A549 (cell line): ENCODE measurements around the gene C1QL1. TPM values are rescaled to one million over a fixed set of nuclear protein-coding genes. Genes with fewer than 3 reads are reported as not detected.
A peak's percentile ranks its signal among the peaks of the same experiment; 100 is the strongest.

Experiments
- ATAC-seq, 2 experiments: fragments of 200-7000 bp in 1 of 2; fragments of >200 bp in 1 of 2; cut with Nextera tagmentation in 1 of 2; cut with Tn5 transposase in 1 of 2; 3 replicates each; pipeline versions ENCODE4 v1.8.0 to v1.9.1; 2018 to 2020; ENCODE audit warnings: mild to moderate bottlenecking in 1 of 2, moderate library complexity in 1 of 2
- CTCF ChIA-PET: fragments of 300-600 bp; sonication (Branson Sonifier 250); formaldehyde crosslinking; extraction: SDS; loops from one replicate; lab custom pipeline; 2021; ENCODE audit warnings: antibody characterized with exemption, inconsistent platforms; lab: Yijun Ruan, JAX
- POLR2A ChIA-PET: fragments of 350-600 bp; formaldehyde crosslinking; extraction: SDS; loops from one replicate; lab custom pipeline; 2021; ENCODE audit warnings: antibody characterized with exemption, inconsistent platforms; lab: Yijun Ruan, JAX
- DNase-seq, 2 experiments: peaks; one replicate each; pipeline versions ENCODE4 v3.0.0 to v3.0.0-alpha.2; 2011 to 2016; ENCODE audit warnings: low read depth in 1 of 2, low spot score in 1 of 2
- FAIRE-seq: peaks from 2 replicates; lab custom pipeline; 2011; peaks lifted over from hg19 to GRCh38; lab: Jason Lieb, UNC
- H3K27ac ChIP-seq, 2 experiments: fragments of >200 bp; sonication (Bioruptor Twin); formaldehyde crosslinking; 3 replicates each; pipeline ENCODE4 v1.5.1; 2016 to 2017
- H3K4me1 ChIP-seq: fragments of >200 bp; sonication (Bioruptor Twin); formaldehyde crosslinking; 3 replicates; pipeline ENCODE4 v1.6.1; 2016
- H3K4me2 ChIP-seq: fragments of >200 bp; sonication (Bioruptor Twin); formaldehyde crosslinking; 3 replicates; pipeline ENCODE4 v1.6.1; 2016
- H3K4me3 ChIP-seq: fragments of >200 bp; sonication (Bioruptor Twin); formaldehyde crosslinking; 3 replicates; pipeline ENCODE4 v1.5.1; 2016
- H3K9me3 ChIP-seq: fragments of >200 bp; sonication (Bioruptor Twin); formaldehyde crosslinking; 3 replicates; pipeline ENCODE4 v1.6.1; 2016
- CHD4 ChIP-seq: fragments of 200-600 bp; sonication (generic); IDR thresholded peaks from 2 replicates; pipeline ENCODE4 v1.6.1; 2016; ENCODE audit warnings: antibody characterized with exemption, mild to moderate bottlenecking, borderline replicate concordance
- EHF ChIP-seq: fragments of 250-450 bp; sonication (Bioruptor Pico); IDR thresholded peaks from 2 replicates; pipeline ENCODE4 v1.5.0; 2020; ENCODE audit warnings: mild to moderate bottlenecking
- EHMT2 ChIP-seq: fragments of 200-600 bp; sonication (generic); IDR thresholded peaks from 2 replicates; pipeline ENCODE4 v1.6.1; 2016; ENCODE audit warnings: antibody characterized with exemption, low read depth, mild to moderate bottlenecking, moderate library complexity
- GATA3 ChIP-seq: IDR thresholded peaks from 2 replicates; pipeline ENCODE4 v1.6.1; 2012; ENCODE audit warnings: borderline replicate concordance
- HOXB13 ChIP-seq: fragments of 250-450 bp; sonication (Bioruptor Pico); IDR thresholded peaks from 2 replicates; pipeline ENCODE4 v1.5.0; 2020; ENCODE audit warnings: low read depth, mild to moderate bottlenecking, moderate library complexity
- KDM1A ChIP-seq: fragments of 200-600 bp; sonication (generic); IDR thresholded peaks from 2 replicates; pipeline ENCODE4 v1.6.1; 2016; ENCODE audit warnings: low read depth, mild to moderate bottlenecking
- KDM5A ChIP-seq: fragments of 200-600 bp; sonication (generic); IDR thresholded peaks from 2 replicates; pipeline ENCODE4 v1.6.1; 2016; ENCODE audit warnings: antibody characterized with exemption, mild to moderate bottlenecking
- PHF8 ChIP-seq: fragments of 200-600 bp; sonication (generic); IDR thresholded peaks from 2 replicates; pipeline ENCODE4 v1.6.1; 2016; ENCODE audit warnings: low read depth, mild to moderate bottlenecking, antibody characterized with exemption, moderate library complexity, borderline replicate concordance
- POLR2AphosphoS2 ChIP-seq: conservative IDR thresholded peaks from 2 replicates; pipeline ENCODE4 v1.6.1; 2012; ENCODE audit warnings: low read length, improper control_type of control experiment, inconsistent platforms
- RAD21 ChIP-seq, 2 experiments: fragments of >200 bp in 1 of 2; sonication (Bioruptor Twin) in 1 of 2; formaldehyde crosslinking in 1 of 2; IDR thresholded peaks in 1 of 2; conservative IDR thresholded peaks in 1 of 2; 2 replicates in 1 of 2; 3 replicates in 1 of 2; pipeline ENCODE4 v1.6.1; 2012 to 2018; ENCODE audit warnings: inconsistent platforms in 1 of 2
- RARB ChIP-seq: fragments of 250-450 bp; sonication (Bioruptor Pico); IDR thresholded peaks from 2 replicates; pipeline ENCODE4 v1.8.0; 2021; ENCODE audit warnings: mild to moderate bottlenecking, moderate library complexity
- RNF2 ChIP-seq: fragments of 200-600 bp; sonication (generic); IDR thresholded peaks from 2 replicates; pipeline ENCODE4 v1.6.1; 2016; ENCODE audit warnings: low read depth, mild to moderate bottlenecking, antibody characterized with exemption, moderate library complexity, borderline replicate concordance
- TP53 ChIP-seq: fragments of 250-450 bp; sonication (Bioruptor Pico); IDR thresholded peaks from 2 replicates; pipeline ENCODE4 v1.5.0; 2021; ENCODE audit warnings: mild to moderate bottlenecking, moderate library complexity
- ZC3H11A ChIP-seq: fragments of 450-650 bp; IDR thresholded peaks from 2 replicates; pipeline ENCODE4 v1.6.1; 2014; ENCODE audit warnings: antibody characterized with exemption, mild to moderate bottlenecking
- ZFP36 ChIP-seq: fragments of 450-650 bp; IDR thresholded peaks from 2 replicates; pipeline ENCODE4 v1.6.1; 2014; ENCODE audit warnings: borderline replicate concordance; ENCODE audit not compliant: partially characterized antibody
- ZSCAN20 ChIP-seq: fragments of 250-450 bp; sonication (Bioruptor Pico); IDR thresholded peaks from 2 replicates; pipeline ENCODE4 v1.8.0; 2022; ENCODE audit warnings: mild to moderate bottlenecking, moderate library complexity
- WGBS: methylation state at CpG from one replicate; pipeline ENCODE4 v1.1.6; 2017; ENCODE audit errors: missing lambda C conversion rate; 5-methylcytosine and 5-hydroxymethylcytosine counted together
- polyA plus RNA-seq, 4 experiments: library from polyadenylated mRNA; depleted of rRNA in 3 of 4; stranded (reverse); fragments of >200 nt; fragmentation: RNase III in 1 of 4; extraction: RNeasy Plus Mini Kit Qiagen cat#74134 plus additional on column Dnase treatment in 1 of 4; gene quantifications; 2 replicates in 3 of 4; 3 replicates in 1 of 4; pipeline ENCODE4 v1.2.3, GENCODE V29; 2011 to 2017
- TF ChIP-seq, protein P1 (sequence below): IDR thresholded peaks from 2 replicates; pipeline ENCODE4 v1.6.1; 2012
- TF ChIP-seq, protein P2 (sequence below): fragments of 150-350 bp; IDR thresholded peaks from 2 replicates; pipeline ENCODE4 v1.6.1; 2014; ENCODE audit warnings: low read depth, mild to moderate bottlenecking, low read length
- TF ChIP-seq, protein P3 (sequence below): fragments of >200 bp; sonication (Bioruptor Twin); formaldehyde crosslinking; IDR thresholded peaks from 3 replicates; pipeline ENCODE4 v1.5.1; 2016
- TF ChIP-seq, protein P4 (sequence below): fragments of 250-450 bp; sonication (Bioruptor Pico); IDR thresholded peaks from 2 replicates; pipeline ENCODE4 v1.5.0; 2020; ENCODE audit warnings: low read depth, mild to moderate bottlenecking, moderate library complexity
- TF ChIP-seq, protein P5 (sequence below): fragments of 200-600 bp; sonication (generic); IDR thresholded peaks from 2 replicates; pipeline ENCODE4 v1.6.1; 2016; ENCODE audit warnings: antibody characterized with exemption, mild to moderate bottlenecking, moderate library complexity
- TF ChIP-seq, protein P6 (sequence below): fragments of 450-650 bp; IDR thresholded peaks from 2 replicates; pipeline ENCODE4 v1.6.1; 2014; ENCODE audit warnings: antibody characterized with exemption
- TF ChIP-seq, protein P7 (sequence below): IDR thresholded peaks from 2 replicates; pipeline ENCODE4 v1.6.1; 2012; ENCODE audit warnings: low read depth, borderline replicate concordance

The C1QL1 gene
- polyA plus RNA-seq, 2 of the 4 experiments (the other 2 are of a cell fraction): 2.6 to 8.5 TPM

DNA sequence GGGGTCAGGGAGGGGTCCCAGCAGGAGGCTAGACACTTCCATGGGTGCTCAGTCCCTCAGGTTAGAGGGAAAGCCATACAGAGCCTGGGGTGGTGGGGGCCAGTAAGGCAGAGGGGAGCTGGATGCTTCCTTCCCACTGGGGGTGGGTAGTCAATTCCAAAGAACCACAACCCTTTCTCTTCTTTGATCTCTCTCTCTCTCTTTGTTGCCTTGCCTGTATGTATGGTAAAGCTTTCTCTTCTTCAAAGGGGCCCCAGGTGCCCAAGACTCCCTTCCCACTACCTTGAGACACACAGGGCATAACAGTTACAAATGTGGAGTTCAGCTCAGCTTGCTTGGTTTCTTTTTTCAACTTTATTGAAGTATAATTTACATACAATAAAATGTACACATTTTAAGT lies 30.5 kb upstream of the C1QL1 start:
- ChIA-PET CTCF (interaction anchor here (0.7 to 66.5 kb wide), 11 partner anchors 9 to 137 kb away, joined by 3 to 1853 read pairs (median 5); partner anchors contain the start of genes ACBD4 and GFAP), POLR2A (interaction anchor here (1.0 kb wide), 1 partner anchor 30 kb away, joined by 3 read pairs; the partner anchor contains the start of gene C1QL1)
- TF ChIP-seq KDM5A (no peak), KDM1A (no peak), GATA3 (no peak), EHMT2 (no peak), RNF2 (no peak), HOXB13 (CRISPR knock-in tag) (no peak), TP53 (CRISPR knock-in tag) (no peak), POLR2AphosphoS2 (no peak)
- TF ChIP-seq, protein P1, sequence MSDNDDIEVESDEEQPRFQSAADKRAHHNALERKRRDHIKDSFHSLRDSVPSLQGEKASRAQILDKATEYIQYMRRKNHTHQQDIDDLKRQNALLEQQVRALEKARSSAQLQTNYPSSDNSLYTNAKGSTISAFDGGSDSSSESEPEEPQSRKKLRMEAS: no peak
- ATAC-seq (no peak), DNase-seq (no peak), FAIRE-seq (no peak)
- no peak overlapping the region for H3K4me3 ChIP-seq
- no peak overlapping the region for H3K27ac ChIP-seq
- H3K9me3 ChIP-seq: peaks cover 23% of the 10 kb centered on the region; the same call in 2 of the 3 replicates
- H3K4me1 ChIP-seq: no peaks in the 10 kb centered on the region
- no peak overlapping the region for H3K4me2 ChIP-seq

DNA sequence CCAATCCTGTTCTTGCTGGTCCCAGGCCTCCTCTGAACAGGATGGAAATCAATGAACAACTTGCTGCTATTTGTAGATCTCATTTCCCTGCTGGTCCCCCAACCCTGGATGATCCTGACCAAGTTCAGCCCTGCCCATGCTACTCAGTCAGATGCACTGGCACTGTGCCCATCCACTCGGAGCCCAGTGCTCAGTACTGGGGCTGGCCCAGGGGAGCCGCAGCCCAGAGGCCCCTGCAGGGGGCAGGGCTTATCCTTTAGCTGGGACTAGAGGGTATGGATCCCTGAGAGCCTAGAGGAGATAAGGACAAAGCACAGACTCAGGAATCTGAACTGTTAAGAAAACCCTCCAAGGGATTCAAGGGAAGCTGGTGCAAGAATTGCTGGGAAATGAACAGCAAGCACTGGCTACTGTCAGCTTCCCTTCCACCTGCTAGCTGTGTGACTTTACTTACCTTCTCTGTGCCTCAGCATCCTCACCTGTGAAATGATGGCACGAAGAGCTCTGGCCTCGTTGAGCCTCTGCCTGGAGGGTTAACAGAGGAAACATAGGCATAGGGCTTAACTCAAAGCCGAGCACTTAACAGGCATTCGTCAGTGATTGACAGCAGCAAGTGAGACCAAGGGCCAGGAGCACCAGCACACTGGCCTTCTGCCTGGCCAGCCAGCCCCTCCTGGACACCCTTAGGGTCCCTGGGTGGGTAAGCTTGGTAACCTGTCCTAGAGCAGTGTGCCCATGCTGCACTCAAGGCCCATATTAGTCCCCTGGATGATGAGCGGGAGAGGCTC lies 29.8 kb upstream of the C1QL1 start:
- FAIRE-seq: no peak
- CTCF ChIA-PET: interaction anchor here (0.6 to 66.5 kb wide), 13 partner anchors 8 to 238 kb away, joined by 3 to 1853 read pairs (median 5); partner anchors contain the start of genes ACBD4 and GFAP

More for the DNA sequence above, 29.8 kb upstream of the C1QL1 start:
- DNase-seq (no peak), ATAC-seq (peak in 1 of 2 experiments; percentile 39; a peak in 3 of 6 replicates)
- 59% methylated on average over 7 of the region's 7 CpGs for WGBS
- Histone ChIP-seq H3K27ac (no peak overlapping the region), H3K4me2 (no peak overlapping the region), H3K4me1 (no peaks in the 10 kb centered on the region), H3K4me3 (no peak overlapping the region), H3K9me3 (peaks cover 23% of the 10 kb centered on the region; the same call in 2 of the 3 replicates)
- TF ChIP-seq RARB (CRISPR knock-in tag): no peak
- TF ChIP-seq GATA3: no peak
- no peak for TF ChIP-seq KDM1A
- no peak for TF ChIP-seq ZSCAN20 (CRISPR knock-in tag)
- no peak for TF ChIP-seq ZFP36
- no peak for TF ChIP-seq EHMT2
- TF ChIP-seq ZC3H11A: no peak
- TF ChIP-seq, protein P2, sequence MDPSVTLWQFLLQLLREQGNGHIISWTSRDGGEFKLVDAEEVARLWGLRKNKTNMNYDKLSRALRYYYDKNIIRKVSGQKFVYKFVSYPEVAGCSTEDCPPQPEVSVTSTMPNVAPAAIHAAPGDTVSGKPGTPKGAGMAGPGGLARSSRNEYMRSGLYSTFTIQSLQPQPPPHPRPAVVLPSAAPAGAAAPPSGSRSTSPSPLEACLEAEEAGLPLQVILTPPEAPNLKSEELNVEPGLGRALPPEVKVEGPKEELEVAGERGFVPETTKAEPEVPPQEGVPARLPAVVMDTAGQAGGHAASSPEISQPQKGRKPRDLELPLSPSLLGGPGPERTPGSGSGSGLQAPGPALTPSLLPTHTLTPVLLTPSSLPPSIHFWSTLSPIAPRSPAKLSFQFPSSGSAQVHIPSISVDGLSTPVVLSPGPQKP: no peak
- TF ChIP-seq, protein P3, sequence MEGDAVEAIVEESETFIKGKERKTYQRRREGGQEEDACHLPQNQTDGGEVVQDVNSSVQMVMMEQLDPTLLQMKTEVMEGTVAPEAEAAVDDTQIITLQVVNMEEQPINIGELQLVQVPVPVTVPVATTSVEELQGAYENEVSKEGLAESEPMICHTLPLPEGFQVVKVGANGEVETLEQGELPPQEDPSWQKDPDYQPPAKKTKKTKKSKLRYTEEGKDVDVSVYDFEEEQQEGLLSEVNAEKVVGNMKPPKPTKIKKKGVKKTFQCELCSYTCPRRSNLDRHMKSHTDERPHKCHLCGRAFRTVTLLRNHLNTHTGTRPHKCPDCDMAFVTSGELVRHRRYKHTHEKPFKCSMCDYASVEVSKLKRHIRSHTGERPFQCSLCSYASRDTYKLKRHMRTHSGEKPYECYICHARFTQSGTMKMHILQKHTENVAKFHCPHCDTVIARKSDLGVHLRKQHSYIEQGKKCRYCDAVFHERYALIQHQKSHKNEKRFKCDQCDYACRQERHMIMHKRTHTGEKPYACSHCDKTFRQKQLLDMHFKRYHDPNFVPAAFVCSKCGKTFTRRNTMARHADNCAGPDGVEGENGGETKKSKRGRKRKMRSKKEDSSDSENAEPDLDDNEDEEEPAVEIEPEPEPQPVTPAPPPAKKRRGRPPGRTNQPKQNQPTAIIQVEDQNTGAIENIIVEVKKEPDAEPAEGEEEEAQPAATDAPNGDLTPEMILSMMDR: no peak
- TF ChIP-seq, protein P4, sequence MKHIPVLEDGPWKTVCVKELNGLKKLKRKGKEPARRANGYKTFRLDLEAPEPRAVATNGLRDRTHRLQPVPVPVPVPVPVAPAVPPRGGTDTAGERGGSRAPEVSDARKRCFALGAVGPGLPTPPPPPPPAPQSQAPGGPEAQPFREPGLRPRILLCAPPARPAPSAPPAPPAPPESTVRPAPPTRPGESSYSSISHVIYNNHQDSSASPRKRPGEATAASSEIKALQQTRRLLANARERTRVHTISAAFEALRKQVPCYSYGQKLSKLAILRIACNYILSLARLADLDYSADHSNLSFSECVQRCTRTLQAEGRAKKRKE (CRISPR knock-in tag): no peak
- TF ChIP-seq RAD21 (conservative IDR thresholded peaks at IDR 0.05 in 1 of 2, IDR thresholded peaks at IDR 0.05 in 1 of 2): no peak
- no peak for TF ChIP-seq POLR2AphosphoS2
- TF ChIP-seq, protein P5, sequence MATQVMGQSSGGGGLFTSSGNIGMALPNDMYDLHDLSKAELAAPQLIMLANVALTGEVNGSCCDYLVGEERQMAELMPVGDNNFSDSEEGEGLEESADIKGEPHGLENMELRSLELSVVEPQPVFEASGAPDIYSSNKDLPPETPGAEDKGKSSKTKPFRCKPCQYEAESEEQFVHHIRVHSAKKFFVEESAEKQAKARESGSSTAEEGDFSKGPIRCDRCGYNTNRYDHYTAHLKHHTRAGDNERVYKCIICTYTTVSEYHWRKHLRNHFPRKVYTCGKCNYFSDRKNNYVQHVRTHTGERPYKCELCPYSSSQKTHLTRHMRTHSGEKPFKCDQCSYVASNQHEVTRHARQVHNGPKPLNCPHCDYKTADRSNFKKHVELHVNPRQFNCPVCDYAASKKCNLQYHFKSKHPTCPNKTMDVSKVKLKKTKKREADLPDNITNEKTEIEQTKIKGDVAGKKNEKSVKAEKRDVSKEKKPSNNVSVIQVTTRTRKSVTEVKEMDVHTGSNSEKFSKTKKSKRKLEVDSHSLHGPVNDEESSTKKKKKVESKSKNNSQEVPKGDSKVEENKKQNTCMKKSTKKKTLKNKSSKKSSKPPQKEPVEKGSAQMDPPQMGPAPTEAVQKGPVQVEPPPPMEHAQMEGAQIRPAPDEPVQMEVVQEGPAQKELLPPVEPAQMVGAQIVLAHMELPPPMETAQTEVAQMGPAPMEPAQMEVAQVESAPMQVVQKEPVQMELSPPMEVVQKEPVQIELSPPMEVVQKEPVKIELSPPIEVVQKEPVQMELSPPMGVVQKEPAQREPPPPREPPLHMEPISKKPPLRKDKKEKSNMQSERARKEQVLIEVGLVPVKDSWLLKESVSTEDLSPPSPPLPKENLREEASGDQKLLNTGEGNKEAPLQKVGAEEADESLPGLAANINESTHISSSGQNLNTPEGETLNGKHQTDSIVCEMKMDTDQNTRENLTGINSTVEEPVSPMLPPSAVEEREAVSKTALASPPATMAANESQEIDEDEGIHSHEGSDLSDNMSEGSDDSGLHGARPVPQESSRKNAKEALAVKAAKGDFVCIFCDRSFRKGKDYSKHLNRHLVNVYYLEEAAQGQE: no peak
- no peak for TF ChIP-seq PHF8
- TF ChIP-seq, protein P6, sequence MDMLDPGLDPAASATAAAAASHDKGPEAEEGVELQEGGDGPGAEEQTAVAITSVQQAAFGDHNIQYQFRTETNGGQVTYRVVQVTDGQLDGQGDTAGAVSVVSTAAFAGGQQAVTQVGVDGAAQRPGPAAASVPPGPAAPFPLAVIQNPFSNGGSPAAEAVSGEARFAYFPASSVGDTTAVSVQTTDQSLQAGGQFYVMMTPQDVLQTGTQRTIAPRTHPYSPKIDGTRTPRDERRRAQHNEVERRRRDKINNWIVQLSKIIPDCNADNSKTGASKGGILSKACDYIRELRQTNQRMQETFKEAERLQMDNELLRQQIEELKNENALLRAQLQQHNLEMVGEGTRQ: no peak
- TF ChIP-seq, protein P7, sequence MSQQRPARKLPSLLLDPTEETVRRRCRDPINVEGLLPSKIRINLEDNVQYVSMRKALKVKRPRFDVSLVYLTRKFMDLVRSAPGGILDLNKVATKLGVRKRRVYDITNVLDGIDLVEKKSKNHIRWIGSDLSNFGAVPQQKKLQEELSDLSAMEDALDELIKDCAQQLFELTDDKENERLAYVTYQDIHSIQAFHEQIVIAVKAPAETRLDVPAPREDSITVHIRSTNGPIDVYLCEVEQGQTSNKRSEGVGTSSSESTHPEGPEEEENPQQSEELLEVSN: no peak
- no peak for TF ChIP-seq EHF (CRISPR knock-in tag)
- TF ChIP-seq KDM5A: no peak
- no peak for TF ChIP-seq CHD4
- POLR2A ChIA-PET: no interaction called here
